NCI-H187 (cell line): ENCODE data around the gene KLK3.

Experiments
- DNase-seq, 2 experiments: peaks; one replicate each; lab custom pipeline; 2025; lab: John Stamatoyannopoulos, UW

Gene KLK3

GRCh38 chr19:50898018-50898417 lies 43.3 kb downstream of the KLK3 start:
- no peak for DNase-seq

DNA sequence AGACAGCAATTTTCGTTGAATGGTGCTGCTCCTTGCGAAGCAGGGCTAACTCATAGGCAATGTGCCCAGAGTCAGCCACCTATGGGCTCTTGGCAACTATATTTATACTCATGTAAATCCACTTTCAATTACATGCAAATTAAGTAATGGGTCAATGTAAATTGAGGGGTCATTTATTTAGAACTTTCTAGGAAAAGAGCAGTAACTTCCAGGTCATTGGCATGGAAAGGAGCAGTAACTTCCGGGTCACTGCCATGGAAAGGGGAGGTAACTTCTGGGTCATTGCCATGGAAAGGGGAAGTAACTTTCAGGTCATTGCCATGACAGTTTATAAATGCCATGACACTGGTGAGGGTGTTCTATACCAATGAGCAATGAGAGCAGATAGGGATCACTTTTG lies 44.9 kb downstream of the KLK3 start:
- no peak for DNase-seq

DNA sequence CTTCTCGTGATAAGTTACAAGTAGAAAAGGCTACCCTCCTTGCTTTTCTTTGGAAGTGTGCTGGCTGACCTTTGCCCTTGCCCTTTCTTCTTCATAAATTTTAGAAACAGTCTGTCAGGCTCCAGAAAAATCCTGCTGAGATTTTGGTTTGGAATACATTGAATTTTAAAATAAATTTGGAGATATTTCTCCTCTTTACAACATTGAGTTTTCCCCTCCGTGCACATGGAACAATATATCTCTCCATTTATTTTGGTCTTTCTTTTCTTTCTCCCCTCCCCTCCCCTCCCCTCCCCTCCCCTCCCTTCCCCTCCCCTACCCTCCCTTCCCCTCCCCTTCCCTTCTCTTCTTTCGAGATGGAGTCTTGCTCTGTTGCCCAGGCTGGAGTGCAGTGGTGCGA lies 47.9 kb downstream of the KLK3 start:
- DNase-seq, result no peak

DNA sequence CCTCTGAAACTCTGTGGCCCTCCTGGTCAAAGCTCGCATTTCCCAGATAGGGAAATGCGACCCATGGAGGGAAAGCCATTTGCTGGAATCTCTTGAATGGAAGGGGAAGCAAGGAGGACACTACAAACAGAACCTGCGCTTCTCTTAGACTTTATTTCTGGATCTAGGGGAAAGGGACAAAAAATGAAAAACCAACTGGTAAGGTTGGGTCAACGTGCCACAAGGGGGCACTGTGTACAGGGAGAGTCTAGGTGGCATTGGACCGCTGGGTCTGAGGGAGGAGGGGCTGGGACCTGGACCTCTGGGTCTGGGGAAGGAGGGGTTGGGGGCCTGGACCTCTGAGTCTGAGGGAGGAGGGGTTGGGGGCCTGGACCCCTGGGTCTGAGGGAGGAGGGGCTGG lies 51.5 kb downstream of the KLK3 start:
- no peak for DNase-seq

- DNase-seq, result no peak
These were observed 53.6 kb downstream of the KLK3 start for GRCh38 chr19:50908336-50908735.

- DNase-seq, result peak in 1 of 2 experiments; percentile 15
These were observed 54.7 kb downstream of the KLK3 start for GRCh38 chr19:50909240-50910070.
